Nephron (organoid): ENCODE results near the gene MRPS9.

Experiments used
- H3K27ac Mint-ChIP-seq, 3 experiments: 2 replicates each; pipeline ENCODE4 v1.8.0; 2020; ENCODE audit warnings: mixed read lengths in 3 of 3, mild to moderate bottlenecking in 2 of 3, moderate library complexity in 1 of 3
- H3K27me3 Mint-ChIP-seq: 2 replicates; pipeline ENCODE4 v1.8.0; 2021; ENCODE audit warnings: low read depth, mild to moderate bottlenecking, moderate library complexity, mixed read lengths
- H3K36me3 Mint-ChIP-seq: 2 replicates; pipeline ENCODE4 v1.8.0; 2020; ENCODE audit warnings: low read depth, mixed read lengths
- H3K4me1 Mint-ChIP-seq: 2 replicates; pipeline ENCODE4 v1.8.0; 2020; ENCODE audit warnings: mixed read lengths
- H3K4me3 Mint-ChIP-seq, 3 experiments: 2 replicates each; pipeline ENCODE4 v1.8.0; 2020; ENCODE audit warnings: mild to moderate bottlenecking in 3 of 3, mixed read lengths in 3 of 3, moderate library complexity in 2 of 3
- H3K9me3 Mint-ChIP-seq: 2 replicates; pipeline ENCODE4 v1.8.0; 2020; ENCODE audit warnings: mixed read lengths
- CTCF ChIP-seq, 3 experiments: fragments of 200-600 bp; sonication (generic); IDR thresholded peaks; one replicate each; pipeline ENCODE4 v1.5.0; 2021; ENCODE audit warnings: antibody characterized with exemption in 3 of 3; ENCODE audit not compliant: unreplicated experiment in 3 of 3

MRPS9 gene

GRCh38 chr2:105125920-105126319 is 88.1 kb downstream of the MRPS9 start:
- peaks cover 35% of the 10 kb centered on the region for H3K27me3 Mint-ChIP-seq
- H3K9me3 Mint-ChIP-seq, result no peaks in the 10 kb centered on the region
- no peak overlapping the region for H3K27ac Mint-ChIP-seq
- H3K4me3 Mint-ChIP-seq, result no peak overlapping the region
- H3K36me3 Mint-ChIP-seq, result no peaks in the 10 kb centered on the region
- no peak for TF ChIP-seq CTCF (IDR thresholded peaks at IDR 0.05; ENCODE audit: unreplicated experiment in 3 of 3)
- H3K4me1 Mint-ChIP-seq, result no peaks in the 10 kb centered on the region

- Mint-ChIP-seq H3K27ac (no peak overlapping the region), H3K36me3 (no peaks in the 10 kb centered on the region), H3K4me3 (no peak overlapping the region), H3K4me1 (no peaks in the 10 kb centered on the region), H3K9me3 (no peaks in the 10 kb centered on the region), H3K27me3 (peaks cover 35% of the 10 kb centered on the region)
- TF ChIP-seq CTCF (IDR thresholded peaks at IDR 0.05; ENCODE audit: unreplicated experiment in 3 of 3), result no peak
Observed at GRCh38 chr2:105126336-105126735, 88.5 kb downstream of the MRPS9 start.

- Mint-ChIP-seq H3K36me3 (no peaks in the 10 kb centered on the region), H3K9me3 (no peaks in the 10 kb centered on the region), H3K27me3 (peaks cover 42% of the 10 kb centered on the region), H3K4me1 (no peaks in the 10 kb centered on the region), H3K4me3 (no peak overlapping the region), H3K27ac (no peak overlapping the region)
- TF ChIP-seq CTCF (IDR thresholded peaks at IDR 0.05; ENCODE audit: unreplicated experiment in 3 of 3), result no peak
Observed at GRCh38 chr2:105127289-105127915, 89.5 kb downstream of the MRPS9 start.

GRCh38 chr2:105129722-105130232 is 91.9 kb downstream of the MRPS9 start:
- H3K4me1 Mint-ChIP-seq, result no peaks in the 10 kb centered on the region
- no peak overlapping the region for H3K4me3 Mint-ChIP-seq
- peaks cover 32% of the 10 kb centered on the region for H3K27me3 Mint-ChIP-seq
- no peaks in the 10 kb centered on the region for H3K9me3 Mint-ChIP-seq
- no peak for TF ChIP-seq CTCF (IDR thresholded peaks at IDR 0.05; ENCODE audit: unreplicated experiment in 3 of 3)
- H3K36me3 Mint-ChIP-seq, result no peaks in the 10 kb centered on the region
- H3K27ac Mint-ChIP-seq, result no peak overlapping the region

- no peak for TF ChIP-seq CTCF (IDR thresholded peaks at IDR 0.05; ENCODE audit: unreplicated experiment in 3 of 3)
- Mint-ChIP-seq H3K4me1 (no peaks in the 10 kb centered on the region), H3K27ac (no peak overlapping the region), H3K27me3 (peaks cover 24% of the 10 kb centered on the region), H3K36me3 (no peaks in the 10 kb centered on the region), H3K4me3 (no peak overlapping the region), H3K9me3 (no peaks in the 10 kb centered on the region)
Observed at GRCh38 chr2:105130546-105130945, 92.7 kb downstream of the MRPS9 start.

GRCh38 chr2:105134081-105134480 is 96.2 kb downstream of the MRPS9 start:
- Mint-ChIP-seq H3K27me3 (peaks cover 19% of the 10 kb centered on the region), H3K9me3 (no peaks in the 10 kb centered on the region), H3K4me3 (no peak overlapping the region), H3K36me3 (no peaks in the 10 kb centered on the region), H3K27ac (no peak overlapping the region), H3K4me1 (no peaks in the 10 kb centered on the region)
- no peak for TF ChIP-seq CTCF (IDR thresholded peaks at IDR 0.05; ENCODE audit: unreplicated experiment in 3 of 3)
